ENCODE data around the gene LCN9. TPM values are rescaled to one million over a fixed set of nuclear protein-coding genes. Genes with fewer than 3 reads are reported as not detected.
"Not testable (repeated sequence)": the region's sequence is repeated elsewhere in the genome, so short reads cannot be mapped to it uniquely, and the experiment has no call there.

Gene LCN9
- total RNA-seq, 1 donor from 2014 or later, result not detected

- H3K4me1 ChIP-seq, result no peaks in the 10 kb centered on the region
- no peak for DNase-seq
- H3K9me3 ChIP-seq (replicated peaks), result no peaks in the 10 kb centered on the region
- no peak overlapping the region for H3K27ac ChIP-seq (replicated peaks)
- peaks cover 63% of the 10 kb centered on the region for H3K27me3 ChIP-seq (ENCODE audit: low read depth)
- intact Hi-C loops (cut with micrococcal nuclease), result no loop called here
- TF ChIP-seq CTCF (IDR thresholded peaks at IDR 0.05; ENCODE audit: borderline replicate concordance), result no peak
- no peaks in the 10 kb centered on the region for H3K36me3 ChIP-seq
- no peak overlapping the region for H3K4me3 ChIP-seq
Measured at GRCh38 chr9:135670721-135671590, 7.8 kb downstream of the LCN9 start.

- no peak for TF ChIP-seq CTCF (IDR thresholded peaks at IDR 0.05; ENCODE audit: borderline replicate concordance)
- intact Hi-C loops (cut with micrococcal nuclease), result no loop called here
Measured at GRCh38 chr9:135671591-135672041, 8.5 kb downstream of the LCN9 start.

GRCh38 chr9:135672786-135673185 is 9.7 kb downstream of the LCN9 start:
- intact Hi-C loops (cut with micrococcal nuclease); H3K4me3 ChIP-seq; H3K27ac ChIP-seq (replicated peaks); DNase-seq; H3K9me3 ChIP-seq (replicated peaks); H3K4me1 ChIP-seq; H3K36me3 ChIP-seq: not testable (repeated sequence)
- H3K27me3 ChIP-seq (ENCODE audit: low read depth), result peaks cover 47% of the 10 kb centered on the region

More at GRCh38 chr9:135671591-135672041, 8.5 kb downstream of the LCN9 start:
- Histone ChIP-seq H3K27ac (replicated peaks) (no peak overlapping the region), H3K27me3 (ENCODE audit: low read depth) (peaks cover 58% of the 10 kb centered on the region), H3K9me3 (replicated peaks) (no peaks in the 10 kb centered on the region), H3K36me3 (no peaks in the 10 kb centered on the region), H3K4me3 (no peak overlapping the region), H3K4me1 (no peaks in the 10 kb centered on the region)
- no peak for DNase-seq

GRCh38 chr9:135673941-135674340 is 10.8 kb downstream of the LCN9 start:
- Histone ChIP-seq H3K9me3 (replicated peaks) (no peaks in the 10 kb centered on the region), H3K27ac (replicated peaks) (no peak overlapping the region), H3K4me1 (no peaks in the 10 kb centered on the region), H3K36me3 (no peaks in the 10 kb centered on the region), H3K27me3 (ENCODE audit: low read depth) (peaks cover 38% of the 10 kb centered on the region), H3K4me3 (no peak overlapping the region)
- no peak for TF ChIP-seq CTCF (IDR thresholded peaks at IDR 0.05; ENCODE audit: borderline replicate concordance)
- intact Hi-C loops (cut with micrococcal nuclease), result no loop called here
- no peak for DNase-seq

- no peak for TF ChIP-seq CTCF (IDR thresholded peaks at IDR 0.05; ENCODE audit: borderline replicate concordance)
- Histone ChIP-seq H3K27me3 (ENCODE audit: low read depth) (peaks cover 27% of the 10 kb centered on the region), H3K4me3 (no peak overlapping the region), H3K9me3 (replicated peaks) (no peaks in the 10 kb centered on the region), H3K4me1 (no peaks in the 10 kb centered on the region), H3K27ac (replicated peaks) (no peak overlapping the region), H3K36me3 (no peaks in the 10 kb centered on the region)
- intact Hi-C loops (cut with micrococcal nuclease), result no loop called here
- no peak for DNase-seq
Measured at GRCh38 chr9:135674977-135675376, 11.9 kb downstream of the LCN9 start.

- Histone ChIP-seq H3K27ac (replicated peaks) (no peak overlapping the region), H3K4me3 (no peak overlapping the region), H3K4me1 (no peaks in the 10 kb centered on the region), H3K9me3 (replicated peaks) (no peaks in the 10 kb centered on the region), H3K36me3 (no peaks in the 10 kb centered on the region), H3K27me3 (ENCODE audit: low read depth) (peaks cover 25% of the 10 kb centered on the region)
- no peak for TF ChIP-seq CTCF (IDR thresholded peaks at IDR 0.05; ENCODE audit: borderline replicate concordance)
- DNase-seq, result no peak
- intact Hi-C loops (cut with micrococcal nuclease), result no loop called here
Measured at GRCh38 chr9:135676891-135677290, 13.8 kb downstream of the LCN9 start.
